ENCODE measurements around the gene NPBWR2.

Gene NPBWR2, protein sequence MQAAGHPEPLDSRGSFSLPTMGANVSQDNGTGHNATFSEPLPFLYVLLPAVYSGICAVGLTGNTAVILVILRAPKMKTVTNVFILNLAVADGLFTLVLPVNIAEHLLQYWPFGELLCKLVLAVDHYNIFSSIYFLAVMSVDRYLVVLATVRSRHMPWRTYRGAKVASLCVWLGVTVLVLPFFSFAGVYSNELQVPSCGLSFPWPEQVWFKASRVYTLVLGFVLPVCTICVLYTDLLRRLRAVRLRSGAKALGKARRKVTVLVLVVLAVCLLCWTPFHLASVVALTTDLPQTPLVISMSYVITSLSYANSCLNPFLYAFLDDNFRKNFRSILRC

DNA sequence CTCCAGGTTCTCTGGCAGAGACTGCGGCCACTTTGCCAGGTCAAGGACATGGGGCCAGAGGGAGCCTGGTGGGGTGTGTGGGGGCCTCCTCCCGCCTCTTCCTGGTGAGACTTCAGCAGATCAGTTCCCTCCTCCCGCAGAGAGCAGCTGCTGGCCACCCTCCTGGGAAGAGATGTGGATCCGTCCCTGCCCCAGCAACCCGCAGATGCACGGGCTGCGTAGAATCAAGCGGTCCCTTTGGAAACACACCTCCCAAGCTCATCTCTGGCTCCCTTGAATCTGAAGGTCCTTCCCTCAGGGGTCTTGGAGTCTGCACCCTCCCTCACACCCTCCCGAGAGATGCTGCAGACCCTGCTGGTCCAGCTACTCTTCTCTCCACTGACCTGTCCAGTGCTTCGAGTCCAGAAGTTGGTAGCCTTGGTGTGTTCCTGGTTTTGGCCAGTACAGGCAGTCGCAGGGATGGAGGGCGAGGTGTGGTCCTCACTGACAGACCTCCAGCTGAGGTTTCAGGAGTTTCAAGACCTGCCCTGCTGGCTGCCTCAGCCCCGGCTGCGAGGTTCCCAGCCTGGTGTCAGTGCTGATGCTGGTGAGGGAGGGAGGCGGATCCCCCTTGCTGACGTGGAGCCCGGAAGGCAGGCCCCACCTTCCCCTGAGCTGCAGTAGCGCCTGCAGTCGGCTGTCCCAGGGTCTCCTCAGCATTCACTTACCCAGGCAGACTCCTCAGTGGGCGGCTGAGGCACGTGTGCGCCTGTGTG lies at the start of gene NPBWR2:
Gene NPBWR2 (minus strand): TSS at position 585 of the 755 bp plus-strand sequence. CDS start 734 bp downstream, outside the sequence.
- no peaks in the 10 kb centered on the region for H3K36me3 ChIP-seq (ENCODE audit: insufficient read depth, low read length)
- no peaks in the 10 kb centered on the region for H3K79me2 ChIP-seq (ENCODE audit: control insufficient read depth, insufficient read depth, low read length, unreplicated experiment)
- H3K27ac ChIP-seq (ENCODE audit: low read depth, low read length), result no peak within 1 kb of the TSS
- H3K27me3 ChIP-seq (ENCODE audit: insufficient read depth, low read length), result peaks cover 20% of the 10 kb centered on the region
- H2AFZ ChIP-seq (ENCODE audit: low read length, unreplicated experiment), result no peak within 1 kb of the TSS
- no peak within 1 kb of the TSS for H3K4me3 ChIP-seq (ENCODE audit: low read depth, low read length)
- no peaks in the 10 kb centered on the region for H3K4me1 ChIP-seq (ENCODE audit: control insufficient read depth, insufficient read depth, low read length, unreplicated experiment)

DNA sequence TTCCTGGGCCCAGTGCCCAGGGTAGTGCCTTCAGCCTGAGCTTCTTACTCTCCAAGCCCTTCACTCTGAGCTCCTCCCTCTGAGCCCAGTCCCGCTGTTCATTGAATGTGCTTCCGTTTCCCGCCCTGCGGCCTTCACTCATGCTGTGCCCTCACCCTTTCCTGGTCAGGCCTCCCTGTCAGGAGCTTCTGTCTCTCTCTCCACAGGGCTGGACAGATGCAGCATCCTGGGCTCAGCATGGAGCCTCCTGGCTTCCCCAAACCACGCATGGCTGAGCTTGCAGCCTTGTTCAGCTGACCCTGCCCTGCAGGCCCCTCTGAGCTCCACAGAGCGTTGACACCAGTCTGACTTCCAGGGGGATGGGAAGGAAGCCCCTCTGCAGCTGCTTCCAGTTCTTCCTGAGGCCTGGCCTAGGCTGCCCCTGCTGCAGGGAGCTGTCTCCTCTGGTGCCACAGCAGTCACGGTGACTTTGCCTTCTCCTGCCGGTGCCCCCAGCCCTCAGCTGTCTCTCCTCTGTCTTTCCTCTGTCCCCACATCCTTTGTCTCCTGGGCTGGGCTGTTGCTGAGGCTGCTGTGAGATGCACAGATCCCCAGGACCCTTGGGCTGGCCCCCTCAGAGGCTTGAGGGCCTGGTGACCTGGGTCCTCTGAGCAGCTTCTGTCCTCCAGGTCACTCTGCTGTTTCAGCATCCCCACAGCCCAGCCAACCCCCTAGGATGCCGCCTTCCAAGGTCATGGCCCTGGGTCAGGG lies 48.9 kb upstream of the NPBWR2 start:
- no peaks in the 10 kb centered on the region for H3K4me1 ChIP-seq (ENCODE audit: control insufficient read depth, insufficient read depth, low read length, unreplicated experiment)
- H3K79me2 ChIP-seq (ENCODE audit: control insufficient read depth, insufficient read depth, low read length, unreplicated experiment), result no peaks in the 10 kb centered on the region
- H2AFZ ChIP-seq (ENCODE audit: low read length, unreplicated experiment), result no peak overlapping the region
- no peaks in the 10 kb centered on the region for H3K36me3 ChIP-seq (ENCODE audit: insufficient read depth, low read length)
- H3K4me3 ChIP-seq (ENCODE audit: low read depth, low read length), result no peak overlapping the region
- H3K27me3 ChIP-seq (ENCODE audit: insufficient read depth, low read length), result peaks cover 13% of the 10 kb centered on the region
- no peak overlapping the region for H3K27ac ChIP-seq (ENCODE audit: low read depth, low read length)

DNA sequence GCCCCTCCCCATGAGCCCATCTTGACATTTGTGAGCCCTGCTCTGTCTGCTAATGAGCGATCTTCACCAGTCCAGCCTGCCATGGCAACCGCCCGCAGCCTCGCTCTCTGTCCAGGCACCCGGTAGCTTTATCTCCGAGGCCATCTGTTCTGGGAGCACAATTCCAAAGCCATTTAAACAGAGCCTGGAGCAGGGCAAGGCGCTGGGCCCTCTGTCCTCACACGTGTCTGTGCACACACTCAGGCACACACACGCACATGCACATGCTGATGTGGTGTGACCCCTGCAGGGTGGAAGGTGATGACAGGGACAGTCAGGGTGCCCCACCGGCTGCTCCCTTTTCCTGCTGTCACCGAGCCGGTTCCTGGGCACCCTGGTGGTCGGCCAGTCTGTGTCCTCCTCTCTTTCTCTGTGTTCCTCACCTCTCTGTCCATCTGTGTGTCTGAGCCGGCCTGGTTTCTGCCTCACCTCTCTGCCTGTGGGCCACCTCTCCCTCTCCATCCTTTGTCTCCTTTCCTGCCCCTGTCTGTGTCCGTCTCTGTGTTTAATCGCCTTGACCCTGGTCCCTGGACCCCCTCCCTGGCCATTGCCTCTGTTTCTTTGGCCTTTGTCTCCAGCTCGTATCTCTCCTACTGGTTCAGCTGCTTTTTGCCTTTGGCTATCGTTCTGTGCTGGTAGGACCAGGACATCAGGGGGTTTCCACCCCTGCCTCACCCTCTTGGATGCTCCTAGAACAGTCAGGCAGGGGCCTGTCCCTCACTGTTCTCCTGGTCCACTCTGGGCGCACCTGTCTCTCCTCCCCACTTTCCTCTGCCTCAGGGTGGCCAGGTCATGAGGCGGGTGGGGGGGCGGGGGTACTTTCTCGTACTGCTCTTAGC lies 48.1 kb upstream of the NPBWR2 start:
- Histone ChIP-seq H3K27ac (ENCODE audit: low read depth, low read length) (no peak overlapping the region), H2AFZ (ENCODE audit: low read length, unreplicated experiment) (no peak overlapping the region), H3K27me3 (ENCODE audit: insufficient read depth, low read length) (peaks cover 5% of the 10 kb centered on the region), H3K4me1 (ENCODE audit: control insufficient read depth, insufficient read depth, low read length, unreplicated experiment) (no peaks in the 10 kb centered on the region), H3K4me3 (ENCODE audit: low read depth, low read length) (no peak overlapping the region), H3K79me2 (ENCODE audit: control insufficient read depth, insufficient read depth, low read length, unreplicated experiment) (no peaks in the 10 kb centered on the region), H3K36me3 (ENCODE audit: insufficient read depth, low read length) (no peaks in the 10 kb centered on the region)

DNA sequence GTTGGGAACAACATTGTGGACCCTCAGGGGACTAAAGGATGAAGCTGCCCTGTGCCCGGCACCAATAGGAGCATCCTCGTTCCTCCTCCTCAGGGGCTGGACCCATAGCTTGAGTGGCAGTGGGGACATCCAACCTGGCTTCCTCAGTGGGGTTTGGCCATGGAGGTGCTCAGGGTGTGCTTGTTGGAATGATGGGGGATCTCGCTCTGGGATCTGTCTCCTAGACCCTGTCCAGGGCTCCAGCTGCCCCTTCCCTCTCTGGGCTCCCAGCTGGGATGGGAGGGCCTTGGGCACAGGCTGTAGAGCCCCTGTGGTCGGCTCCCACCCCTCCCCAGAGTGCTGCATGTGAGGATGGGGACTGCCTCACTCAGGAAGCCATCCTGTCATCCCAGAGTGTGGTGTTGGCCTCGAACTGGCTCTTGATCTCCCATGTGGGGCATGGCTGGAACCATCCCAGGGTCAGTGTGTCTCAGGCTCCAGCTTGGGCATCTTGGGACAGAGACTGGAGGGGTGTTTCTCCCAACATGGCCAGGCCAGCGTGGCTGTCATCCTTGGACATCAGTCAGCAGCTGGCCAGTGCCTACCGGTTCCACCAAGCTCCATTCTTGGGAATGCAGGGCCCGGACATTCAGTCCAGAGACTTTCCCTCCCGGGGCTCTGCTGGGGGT lies 47.4 kb upstream of the NPBWR2 start:
- Histone ChIP-seq H2AFZ (ENCODE audit: low read length, unreplicated experiment) (no peak overlapping the region), H3K27ac (ENCODE audit: low read depth, low read length) (no peak overlapping the region), H3K4me3 (ENCODE audit: low read depth, low read length) (no peak overlapping the region), H3K4me1 (ENCODE audit: control insufficient read depth, insufficient read depth, low read length, unreplicated experiment) (no peaks in the 10 kb centered on the region), H3K36me3 (ENCODE audit: insufficient read depth, low read length) (no peaks in the 10 kb centered on the region), H3K79me2 (ENCODE audit: control insufficient read depth, insufficient read depth, low read length, unreplicated experiment) (no peaks in the 10 kb centered on the region), H3K27me3 (ENCODE audit: insufficient read depth, low read length) (no peaks in the 10 kb centered on the region)

DNA sequence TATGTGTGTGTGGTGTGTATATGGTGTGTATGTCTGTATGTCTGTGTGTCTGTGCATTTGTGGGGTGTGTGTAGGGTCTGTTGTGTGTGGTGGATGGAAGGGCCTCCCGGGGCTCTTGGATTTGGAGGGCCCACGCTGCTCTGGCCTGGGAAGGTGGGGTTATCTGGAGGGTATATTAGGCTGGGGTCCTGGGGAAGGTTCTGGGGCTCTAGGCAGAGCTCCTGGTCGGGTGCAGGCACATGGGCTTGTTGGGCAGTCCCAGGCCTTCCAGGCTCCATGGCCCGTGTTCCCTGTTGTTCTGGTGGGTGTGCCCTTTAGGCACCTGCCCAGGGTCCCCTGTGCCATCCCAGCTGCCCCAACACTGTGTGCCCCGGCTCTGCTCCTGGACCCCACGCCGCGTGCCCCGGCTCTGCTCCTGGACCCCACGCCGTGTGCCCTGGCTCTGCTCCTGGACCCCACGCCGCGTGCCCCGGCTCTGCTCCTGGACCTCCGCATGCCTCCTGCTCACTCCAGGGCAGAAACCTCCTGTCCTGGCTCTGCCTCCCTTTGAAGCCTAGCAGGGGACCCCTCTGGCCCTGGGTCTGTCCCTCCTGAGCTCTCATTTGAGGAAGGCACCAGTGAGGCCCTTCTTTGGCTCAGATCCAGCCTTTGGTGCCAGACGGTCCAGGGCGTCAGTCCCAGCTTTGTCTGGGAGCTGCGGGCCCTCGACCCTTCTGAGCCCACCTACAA lies 46.7 kb upstream of the NPBWR2 start:
- Histone ChIP-seq H3K27me3 (ENCODE audit: insufficient read depth, low read length) (no peaks in the 10 kb centered on the region), H3K27ac (ENCODE audit: low read depth, low read length) (no peak overlapping the region)

DNA sequence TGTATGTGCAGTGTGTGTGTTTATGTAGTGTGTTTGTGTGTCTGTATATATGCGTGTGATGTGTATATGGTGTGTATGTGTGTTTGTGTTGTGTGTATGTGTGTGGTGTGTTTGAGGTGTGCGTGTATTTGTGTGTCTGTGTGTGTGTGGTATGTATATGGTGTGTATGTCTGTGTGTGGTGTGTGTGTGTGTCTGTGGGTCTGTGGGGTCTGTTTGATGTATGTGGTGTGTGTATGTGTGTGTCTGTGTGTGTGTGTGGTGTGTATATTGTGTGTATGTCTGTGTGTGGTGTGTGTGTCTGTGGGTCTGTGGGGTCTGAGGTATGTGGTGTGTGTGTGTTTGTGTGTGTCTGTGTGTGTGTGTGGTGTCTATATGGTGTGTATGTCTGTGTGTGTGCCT lies 46.0 kb upstream of the NPBWR2 start:
- H3K36me3 ChIP-seq (ENCODE audit: insufficient read depth, low read length), result no peaks in the 10 kb centered on the region
- H2AFZ ChIP-seq (ENCODE audit: low read length, unreplicated experiment), result no peak overlapping the region
- H3K4me1 ChIP-seq (ENCODE audit: control insufficient read depth, insufficient read depth, low read length, unreplicated experiment), result no peaks in the 10 kb centered on the region
- H3K27me3 ChIP-seq (ENCODE audit: insufficient read depth, low read length), result no peaks in the 10 kb centered on the region
- H3K79me2 ChIP-seq (ENCODE audit: control insufficient read depth, insufficient read depth, low read length, unreplicated experiment), result no peaks in the 10 kb centered on the region
- no peak overlapping the region for H3K4me3 ChIP-seq (ENCODE audit: low read depth, low read length)
- no peak overlapping the region for H3K27ac ChIP-seq (ENCODE audit: low read depth, low read length)

More for the DNA sequence above, 46.7 kb upstream of the NPBWR2 start:
- no peaks in the 10 kb centered on the region for H3K36me3 ChIP-seq (ENCODE audit: insufficient read depth, low read length)
- no peak overlapping the region for H2AFZ ChIP-seq (ENCODE audit: low read length, unreplicated experiment)
- no peaks in the 10 kb centered on the region for H3K79me2 ChIP-seq (ENCODE audit: control insufficient read depth, insufficient read depth, low read length, unreplicated experiment)
- H3K4me3 ChIP-seq (ENCODE audit: low read depth, low read length), result no peak overlapping the region
- no peaks in the 10 kb centered on the region for H3K4me1 ChIP-seq (ENCODE audit: control insufficient read depth, insufficient read depth, low read length, unreplicated experiment)

DNA sequence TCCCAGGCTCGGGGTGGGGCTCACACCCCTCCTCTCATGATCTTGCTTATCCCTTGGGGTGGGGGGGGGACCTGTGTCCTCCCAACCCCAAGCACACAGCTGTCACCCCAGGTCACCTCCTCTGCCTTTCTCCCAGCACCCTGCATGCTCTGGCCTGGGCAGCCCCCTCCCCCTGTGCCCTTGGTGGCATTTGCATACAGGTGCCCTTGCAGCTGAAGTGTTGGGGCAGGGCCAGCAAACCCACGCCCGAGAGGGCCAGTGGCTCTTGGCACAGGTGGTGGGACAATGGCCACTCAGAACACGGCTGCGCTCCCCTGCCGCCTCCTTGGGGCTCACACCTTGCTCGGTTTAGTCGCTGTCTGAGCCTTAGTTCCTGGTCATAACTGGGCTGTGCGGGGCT lies 45.5 kb upstream of the NPBWR2 start:
- no peak overlapping the region for H2AFZ ChIP-seq (ENCODE audit: low read length, unreplicated experiment)
- H3K79me2 ChIP-seq (ENCODE audit: control insufficient read depth, insufficient read depth, low read length, unreplicated experiment), result no peaks in the 10 kb centered on the region
- H3K4me1 ChIP-seq (ENCODE audit: control insufficient read depth, insufficient read depth, low read length, unreplicated experiment), result no peaks in the 10 kb centered on the region
- H3K27ac ChIP-seq (ENCODE audit: low read depth, low read length), result no peak overlapping the region
- H3K27me3 ChIP-seq (ENCODE audit: insufficient read depth, low read length), result no peaks in the 10 kb centered on the region
- H3K36me3 ChIP-seq (ENCODE audit: insufficient read depth, low read length), result no peaks in the 10 kb centered on the region
- H3K4me3 ChIP-seq (ENCODE audit: low read depth, low read length), result no peak overlapping the region

DNA sequence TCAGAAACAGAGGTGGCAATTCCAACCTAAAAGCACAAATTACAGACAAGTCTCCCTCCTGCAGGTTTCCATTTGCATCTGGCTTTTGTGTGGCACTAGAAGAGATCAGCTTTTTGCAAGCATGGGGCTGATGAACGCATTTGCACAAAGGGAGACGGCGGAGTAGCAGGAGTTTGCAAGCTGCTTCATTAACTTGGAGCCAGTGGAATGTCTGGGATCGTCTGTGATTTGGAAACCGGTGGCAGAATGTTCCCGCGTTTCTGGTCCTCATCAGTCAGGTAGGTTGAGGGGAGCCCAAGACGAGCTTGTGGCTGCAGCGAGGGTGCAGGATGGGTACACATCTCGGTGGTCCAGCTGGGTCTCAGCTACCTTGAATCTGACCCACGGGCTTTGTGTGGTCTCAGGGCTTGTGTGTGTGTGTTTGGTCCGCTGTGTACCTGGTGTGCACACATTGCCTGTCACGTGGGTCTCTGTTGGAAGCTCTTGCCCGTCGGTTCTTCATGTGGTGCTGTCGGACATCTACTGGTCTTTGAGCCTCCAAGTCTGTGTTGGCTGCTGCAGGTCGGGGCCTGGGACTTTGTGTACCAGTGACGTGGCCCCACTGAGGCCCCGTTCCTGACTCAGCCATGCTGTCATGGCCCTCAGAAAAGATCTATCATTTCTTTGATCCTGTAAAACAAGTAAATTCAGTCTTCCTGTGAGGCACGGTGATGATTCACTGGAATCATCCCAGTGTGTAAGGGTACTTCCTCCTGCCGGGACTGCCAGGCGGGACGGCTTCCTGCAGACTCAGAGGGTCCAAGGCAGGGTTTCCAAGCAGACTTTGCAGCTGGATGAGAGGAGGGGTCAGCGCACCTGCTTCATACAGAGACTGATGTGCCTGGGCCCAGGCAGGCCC lies 44.5 kb upstream of the NPBWR2 start:
- Histone ChIP-seq H3K36me3 (ENCODE audit: insufficient read depth, low read length) (no peaks in the 10 kb centered on the region), H3K27ac (ENCODE audit: low read depth, low read length) (no peak overlapping the region), H3K4me3 (ENCODE audit: low read depth, low read length) (no peak overlapping the region), H3K79me2 (ENCODE audit: control insufficient read depth, insufficient read depth, low read length, unreplicated experiment) (no peaks in the 10 kb centered on the region), H2AFZ (ENCODE audit: low read length, unreplicated experiment) (no peak overlapping the region), H3K4me1 (ENCODE audit: control insufficient read depth, insufficient read depth, low read length, unreplicated experiment) (no peaks in the 10 kb centered on the region), H3K27me3 (ENCODE audit: insufficient read depth, low read length) (no peaks in the 10 kb centered on the region)
